HG02943 (cell line): ENCODE results near the gene HECTD4.

Source experiments
- ATAC-seq: cut with Tn5 transposase; IDR thresholded peaks from one replicate; pipeline ENCODE4 v1.9.1; 2021; ENCODE audit warnings: mild to moderate bottlenecking, low read depth, moderate library complexity; ENCODE audit not compliant: unreplicated experiment

HECTD4 gene

DNA sequence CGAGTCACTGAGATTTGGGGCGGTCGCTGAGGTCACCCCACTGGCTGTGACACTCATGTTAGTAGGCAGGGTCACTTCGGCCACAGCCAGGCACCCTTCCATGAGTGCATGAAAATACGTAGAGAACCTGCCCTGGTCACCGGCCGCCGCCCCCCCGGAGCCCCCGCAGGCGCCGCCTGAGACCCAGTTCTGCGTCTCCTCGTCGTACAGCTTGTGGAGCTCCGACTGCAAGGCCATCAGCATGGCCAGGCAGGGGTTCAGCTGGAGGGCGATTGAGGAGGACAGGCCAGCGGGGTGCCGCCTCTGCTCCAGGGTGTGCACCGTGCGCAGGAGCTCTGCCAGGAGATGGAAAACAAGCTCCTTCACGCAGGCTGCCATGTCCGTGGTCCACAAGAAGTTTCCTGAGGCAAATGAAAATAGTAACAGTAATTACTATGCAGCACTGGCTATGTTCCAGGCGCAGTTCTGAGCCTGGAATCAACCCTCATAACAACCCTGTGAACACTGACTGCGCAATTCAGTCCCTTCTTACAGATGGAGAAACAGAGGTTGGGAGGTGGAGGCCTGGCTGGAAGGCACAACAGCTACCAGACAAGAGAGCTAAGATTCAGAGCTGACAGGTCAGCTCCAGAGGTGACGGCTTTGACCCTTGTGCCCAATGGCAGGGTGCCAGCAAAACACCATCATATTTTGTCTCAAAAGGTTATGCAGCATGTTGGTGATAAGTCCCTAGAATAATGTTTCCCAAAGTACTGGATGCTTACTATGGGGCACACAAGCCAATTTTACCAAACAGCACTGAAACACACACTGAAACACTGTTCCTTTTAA, 196.9 kb downstream of the HECTD4 start:
- ATAC-seq, result no peak

DNA sequence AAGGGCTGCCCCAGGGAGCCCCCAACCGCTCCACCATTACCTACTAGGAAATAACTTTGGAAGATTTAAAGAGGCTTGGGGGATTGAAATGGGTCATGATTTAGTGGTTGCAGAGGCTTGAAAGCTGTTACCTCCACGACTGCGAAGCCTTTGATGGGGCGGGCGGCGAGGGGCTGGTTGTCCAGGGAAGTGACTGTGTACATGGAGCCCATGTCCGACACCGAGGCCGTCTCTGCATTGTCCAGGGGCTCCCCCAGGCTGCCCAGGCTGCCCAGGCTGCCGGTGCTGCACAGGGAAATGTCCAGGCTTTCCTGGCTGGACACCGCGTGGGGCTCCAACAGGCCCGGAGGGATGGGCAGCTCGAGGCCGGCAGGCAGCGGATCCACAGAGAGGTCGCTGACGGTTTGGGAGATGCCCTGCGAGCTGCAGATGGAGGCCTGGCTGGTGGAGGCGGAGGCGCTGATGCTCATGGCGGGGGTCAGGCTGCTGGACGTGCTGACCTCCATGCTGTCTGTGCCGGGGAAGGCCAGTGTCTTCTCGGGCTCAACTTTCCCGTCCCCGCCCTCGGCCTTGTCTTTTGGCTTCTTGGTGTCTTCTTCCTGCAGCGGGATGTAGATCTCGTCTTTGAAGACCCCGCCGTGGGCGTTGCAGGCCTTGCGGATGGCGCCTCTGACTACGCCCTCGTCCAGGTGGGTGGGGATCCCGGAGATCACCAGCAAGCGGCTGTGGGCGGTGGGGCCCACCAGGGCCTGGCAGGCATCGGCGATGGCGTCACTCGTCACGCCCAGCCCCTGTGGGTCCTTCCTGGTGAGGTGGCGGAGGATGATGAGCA, 198.0 kb downstream of the HECTD4 start:
- no peak for ATAC-seq

DNA sequence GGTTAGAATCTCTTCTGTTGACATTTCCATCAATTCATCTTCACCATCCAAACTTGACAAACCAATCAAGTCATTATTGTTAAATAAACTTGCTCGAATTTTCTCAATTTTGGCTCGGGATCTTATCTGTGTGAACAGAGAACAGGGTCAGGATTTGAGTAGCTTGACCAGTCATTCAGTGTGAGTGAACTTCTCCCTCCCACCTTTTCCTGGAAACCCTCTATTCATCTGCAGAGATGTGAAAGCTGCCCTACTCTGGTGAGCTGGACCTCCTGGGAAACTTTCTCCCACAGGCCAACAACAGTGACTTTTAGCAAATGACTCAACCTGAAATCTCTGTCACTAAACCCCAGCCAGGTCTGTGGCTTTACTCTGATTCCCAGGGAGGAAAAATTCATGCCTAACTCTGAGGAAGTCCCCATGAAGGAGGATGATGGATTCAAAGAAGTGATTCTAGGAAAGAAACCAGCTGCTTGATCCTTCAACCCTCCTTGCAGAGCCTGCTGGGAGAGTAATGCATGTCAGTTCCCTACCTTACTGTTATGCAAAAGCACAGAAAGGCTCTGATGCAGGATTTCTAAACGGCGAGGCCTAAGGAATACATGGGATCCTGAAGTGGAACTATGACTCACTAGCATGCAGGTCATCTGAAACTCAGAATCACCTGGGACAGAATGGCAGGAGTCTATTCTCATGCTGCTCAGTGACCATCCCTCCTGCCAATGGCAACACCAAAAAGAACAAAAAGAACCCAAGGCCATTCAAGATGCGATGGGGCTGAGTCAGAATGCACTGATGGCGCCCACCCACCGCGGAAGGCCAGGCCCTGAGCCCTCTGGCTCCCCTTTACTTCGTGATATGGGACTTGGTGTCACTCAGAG, 198.8 kb downstream of the HECTD4 start:
- no peak for ATAC-seq

DNA sequence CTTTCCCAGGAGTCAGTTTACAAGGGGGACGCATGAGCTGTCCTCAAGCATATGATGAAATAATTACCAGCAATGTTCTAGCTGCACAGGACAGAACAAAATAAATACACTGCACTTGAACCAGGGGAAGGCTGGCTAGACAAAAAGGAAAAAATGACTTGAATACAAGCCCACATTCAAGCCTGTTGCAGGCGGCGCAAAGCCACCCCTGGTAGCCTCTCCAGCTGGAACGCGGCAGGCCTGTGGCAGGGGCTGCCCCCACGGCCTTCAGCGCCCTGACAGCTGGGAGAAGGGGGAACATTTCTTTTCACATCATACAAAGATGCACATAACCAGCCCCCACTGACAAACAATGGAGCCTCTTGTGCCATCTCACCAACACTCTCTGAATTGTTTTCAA, 199.7 kb downstream of the HECTD4 start:
- no peak for ATAC-seq

DNA sequence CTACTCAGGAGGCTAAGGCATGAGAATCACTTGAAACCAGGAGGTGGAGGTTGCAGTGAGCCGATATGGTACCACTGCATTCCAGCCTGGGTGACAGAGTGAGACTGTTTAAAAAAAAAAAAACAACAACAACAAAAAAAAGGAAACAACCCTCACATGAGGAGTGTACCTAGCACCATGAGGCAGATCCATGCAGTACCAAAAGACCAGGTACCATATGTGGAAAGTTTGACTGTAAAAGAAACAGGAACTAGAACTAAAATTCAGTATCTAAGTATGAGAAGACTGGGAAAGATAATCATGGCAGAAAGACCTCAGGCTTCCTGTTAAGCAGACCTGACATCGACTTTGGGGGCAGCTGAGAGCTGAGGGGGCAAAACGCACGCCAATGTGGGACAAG, 201.8 kb downstream of the HECTD4 start:
- no peak for ATAC-seq

DNA sequence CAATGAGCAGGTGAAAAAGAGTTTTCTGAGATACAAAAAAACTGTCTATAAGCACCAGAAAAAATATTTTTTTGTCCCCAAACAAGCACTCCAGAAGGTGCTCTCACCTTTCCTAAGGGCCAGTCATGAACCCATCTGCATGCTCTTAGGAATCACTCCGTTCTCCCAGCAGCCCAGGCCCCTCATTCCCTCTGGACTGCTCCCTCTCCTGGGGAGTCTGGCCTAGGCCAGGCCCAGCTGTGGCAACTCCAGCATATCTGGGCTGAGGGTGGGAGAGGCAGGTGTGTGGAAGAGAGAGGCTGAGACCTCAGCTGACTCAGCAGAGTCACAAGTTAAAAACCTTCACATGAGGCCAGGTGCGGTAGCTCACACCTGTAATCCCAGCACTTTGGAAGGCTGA, 202.3 kb downstream of the HECTD4 start:
- no peak for ATAC-seq

DNA sequence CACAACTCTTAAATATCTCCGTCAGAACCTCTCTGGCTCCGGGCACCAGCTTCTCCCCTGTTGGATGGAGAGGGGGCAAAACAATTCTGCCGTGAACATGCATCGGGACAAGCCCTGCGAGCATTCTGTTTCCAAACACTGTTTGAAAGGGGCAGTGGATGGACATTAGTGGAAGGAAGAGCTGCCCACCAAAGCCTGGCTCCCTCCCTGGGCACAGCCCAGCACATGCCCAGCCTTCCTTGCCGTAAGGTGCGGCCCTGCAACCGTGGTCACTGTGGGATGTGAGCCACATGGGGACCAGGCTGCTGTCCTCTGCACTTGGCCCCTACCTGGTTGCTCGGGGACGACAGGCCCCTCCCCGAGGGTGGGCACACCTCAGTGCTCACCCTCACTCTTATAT, 202.9 kb downstream of the HECTD4 start:
- no peak for ATAC-seq

DNA sequence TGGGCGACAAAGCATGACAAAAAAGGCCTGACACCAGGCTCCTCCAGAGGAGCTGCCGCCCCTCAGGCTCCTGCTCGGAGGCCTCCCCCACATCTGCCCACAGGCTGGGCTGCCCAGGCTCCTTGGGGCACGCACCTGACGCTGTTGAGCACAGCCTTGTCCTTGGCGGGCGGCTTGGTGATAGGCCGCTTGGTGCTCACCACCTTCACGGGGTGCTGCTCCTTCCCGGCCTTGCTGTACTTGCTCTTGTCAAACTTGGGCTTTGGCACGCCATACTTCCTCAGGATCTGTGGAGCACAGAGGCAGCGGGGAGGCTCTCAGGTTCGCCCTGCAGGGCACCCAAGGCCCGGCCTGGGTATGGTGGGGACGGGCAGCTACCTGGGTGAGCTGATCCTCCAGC, 203.4 kb downstream of the HECTD4 start:
- ATAC-seq, result no peak

DNA sequence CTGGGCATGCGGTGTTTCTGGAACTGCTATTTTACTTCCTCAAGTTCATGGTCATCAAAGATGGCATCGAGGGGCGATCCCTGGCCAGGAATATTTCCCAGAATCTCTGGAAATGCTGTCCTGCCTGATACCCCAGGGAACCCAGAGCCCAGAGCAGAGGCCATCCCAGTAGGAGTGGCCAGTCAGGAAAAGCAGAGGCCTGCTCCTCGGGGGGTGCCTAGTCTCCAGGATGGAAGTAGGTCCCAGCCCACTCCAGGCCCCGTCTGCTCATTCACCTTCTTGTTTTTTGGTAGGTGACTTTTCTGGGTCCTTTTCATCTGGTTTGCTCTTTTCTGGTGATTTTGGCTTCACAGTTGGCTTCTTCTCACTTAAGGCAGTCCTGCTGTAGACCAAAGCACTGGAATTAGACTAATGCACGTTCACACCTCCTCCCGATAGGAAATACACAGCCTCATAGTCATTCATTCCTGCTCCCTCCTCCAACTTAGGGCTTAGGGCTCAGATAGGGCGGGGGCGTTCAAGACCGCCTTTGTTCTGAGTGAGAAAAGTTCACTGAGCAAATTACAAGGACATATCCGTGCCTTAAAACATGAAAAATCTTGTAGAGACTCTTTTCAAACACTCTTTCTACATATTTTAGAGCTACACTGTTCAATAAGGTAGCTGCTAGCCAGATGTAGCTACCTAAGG, 205.8 kb downstream of the HECTD4 start:
- ATAC-seq, result no peak

DNA sequence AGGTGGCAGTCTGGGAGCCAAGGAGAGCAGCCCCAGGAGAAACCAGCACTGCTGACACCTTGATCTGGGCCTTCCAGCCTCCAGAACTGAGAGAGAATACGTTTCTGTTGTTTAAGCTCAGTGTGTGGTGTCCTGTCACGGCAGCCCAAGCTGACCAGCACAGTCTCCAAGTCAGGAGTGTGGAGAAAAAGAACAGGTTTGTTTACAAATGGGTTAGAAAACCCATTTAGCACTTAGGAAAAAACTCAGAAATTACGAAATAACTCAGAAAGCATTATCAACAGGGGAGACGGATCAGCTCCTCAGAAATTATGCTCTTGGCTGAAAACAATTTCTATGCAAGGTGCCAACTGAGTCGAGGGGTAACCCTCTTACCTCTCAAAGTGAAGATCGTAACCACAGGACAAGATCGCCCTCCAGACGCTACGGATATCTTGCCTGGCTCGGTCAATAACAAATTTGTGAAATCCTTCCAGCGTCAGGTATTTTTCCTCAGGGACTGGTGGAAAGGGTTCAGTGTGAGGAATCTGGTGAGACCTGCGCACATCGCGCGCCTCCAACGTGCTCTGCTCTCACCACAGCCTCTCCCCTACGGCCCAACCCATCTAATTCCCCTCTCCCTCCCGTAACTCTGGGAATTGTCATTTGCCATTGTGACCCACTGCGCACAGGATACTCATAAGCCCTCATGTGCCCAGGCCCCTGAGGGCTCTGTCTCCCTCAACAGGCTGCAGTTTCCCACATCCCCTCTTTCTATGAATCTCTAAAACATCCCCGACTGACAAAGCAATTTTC, 206.7 kb downstream of the HECTD4 start:
- ATAC-seq, result no peak

DNA sequence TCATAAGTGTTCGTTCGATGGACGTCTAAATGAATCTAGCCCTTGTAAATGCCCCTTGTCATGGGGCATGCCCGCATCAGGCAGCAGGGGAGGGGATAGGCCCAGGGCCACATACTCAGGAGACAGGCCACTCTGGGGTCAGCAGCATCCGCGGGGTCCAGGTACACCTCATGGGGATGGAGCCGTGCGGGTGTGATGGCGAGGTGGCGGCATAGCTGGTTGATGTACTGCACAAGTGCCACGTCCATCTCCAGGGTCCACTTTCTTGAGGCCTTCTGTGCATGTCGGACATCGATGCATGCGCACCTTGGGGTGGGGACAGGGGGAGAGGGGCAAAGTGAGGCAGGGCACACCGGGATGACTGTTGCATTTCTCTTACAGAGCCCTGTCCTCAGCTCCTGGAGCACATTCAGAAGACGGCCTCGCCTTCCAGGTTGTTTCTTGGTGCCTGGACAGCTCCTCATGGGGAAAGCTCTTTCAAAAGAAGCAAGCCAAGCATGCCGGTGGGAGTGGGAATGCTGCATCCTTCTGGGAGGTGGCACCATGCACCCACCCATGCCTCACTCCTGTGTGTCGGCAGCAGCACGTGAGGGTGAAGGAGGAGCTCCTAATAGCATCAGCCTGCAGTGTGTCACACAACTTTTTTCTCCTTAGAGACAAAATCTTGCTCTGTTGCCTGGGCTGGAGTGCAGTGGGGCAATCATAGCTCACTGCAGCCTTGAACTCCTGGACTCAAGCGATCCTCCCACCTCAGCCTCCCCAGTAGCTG, 209.5 kb downstream of the HECTD4 start:
- no peak for ATAC-seq

DNA sequence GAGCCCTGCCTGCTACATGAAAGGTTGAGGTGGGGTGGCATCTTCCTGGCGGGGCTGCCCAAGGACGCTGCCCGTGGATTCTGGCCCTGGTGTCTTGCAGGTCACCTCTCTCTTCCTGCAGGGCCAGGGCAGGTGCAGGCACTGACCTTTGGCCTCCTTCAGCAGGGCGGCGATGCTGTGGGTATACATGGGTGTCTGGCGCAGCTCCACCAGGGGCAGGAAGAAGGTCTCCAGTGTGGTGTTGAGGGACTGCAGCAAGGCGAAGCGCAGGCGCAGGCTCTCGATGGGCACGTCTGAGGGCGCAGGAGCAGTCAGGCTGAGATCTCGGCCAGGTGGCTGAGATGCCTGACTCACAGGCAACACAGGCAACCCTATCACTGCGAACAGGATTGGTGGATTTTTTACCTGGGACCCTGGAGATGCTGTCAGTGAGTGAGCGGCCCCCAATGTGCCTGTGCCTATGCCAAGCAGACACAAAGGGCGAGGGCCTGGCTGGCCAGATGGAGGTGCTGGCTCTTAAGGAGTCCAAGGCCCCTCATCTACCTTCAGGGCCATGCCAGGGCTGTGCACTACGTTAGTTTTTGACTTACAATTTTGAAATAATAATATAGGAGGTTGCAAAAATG, 211.1 kb downstream of the HECTD4 start:
- ATAC-seq, result no peak

DNA sequence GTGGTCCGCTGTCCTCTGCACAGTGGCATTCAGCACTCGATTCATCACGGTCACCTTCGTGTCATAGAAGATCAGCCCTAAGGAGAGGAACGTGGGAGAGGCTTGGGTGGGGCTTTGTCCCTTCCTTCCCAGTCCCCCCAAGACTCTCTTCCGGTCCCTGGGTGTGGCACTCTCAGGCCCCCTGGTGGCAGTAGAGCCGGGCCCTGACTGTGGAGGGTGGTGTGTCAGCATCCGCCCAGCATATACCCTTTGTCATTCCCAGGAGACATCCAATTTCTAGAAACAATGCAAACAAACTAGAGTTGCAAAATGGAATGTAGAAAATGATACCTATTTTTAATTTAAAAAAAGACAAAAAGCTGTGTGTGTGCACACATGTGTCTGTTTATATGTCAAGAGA, 211.9 kb downstream of the HECTD4 start:
- ATAC-seq, result no peak

DNA sequence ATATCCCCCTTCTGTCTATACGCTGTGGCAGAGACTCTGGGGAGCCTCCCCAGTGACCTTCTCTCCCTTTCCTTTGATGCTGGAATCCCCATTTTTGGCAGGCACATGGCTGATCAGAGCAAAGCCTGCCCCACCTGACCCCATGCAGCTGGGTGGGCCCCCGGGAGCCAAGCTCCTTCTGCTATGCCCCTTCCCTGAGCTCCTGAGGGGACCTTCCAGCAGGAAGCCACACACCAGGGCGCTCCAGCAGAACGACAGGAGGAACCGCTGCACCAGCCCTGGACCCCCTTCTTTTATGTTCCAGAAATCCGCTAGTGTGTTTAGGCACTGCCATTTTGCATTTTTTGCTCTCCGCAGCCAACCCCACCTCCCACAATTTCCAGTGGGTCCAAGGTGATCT, 212.3 kb downstream of the HECTD4 start:
- ATAC-seq, result no peak

DNA sequence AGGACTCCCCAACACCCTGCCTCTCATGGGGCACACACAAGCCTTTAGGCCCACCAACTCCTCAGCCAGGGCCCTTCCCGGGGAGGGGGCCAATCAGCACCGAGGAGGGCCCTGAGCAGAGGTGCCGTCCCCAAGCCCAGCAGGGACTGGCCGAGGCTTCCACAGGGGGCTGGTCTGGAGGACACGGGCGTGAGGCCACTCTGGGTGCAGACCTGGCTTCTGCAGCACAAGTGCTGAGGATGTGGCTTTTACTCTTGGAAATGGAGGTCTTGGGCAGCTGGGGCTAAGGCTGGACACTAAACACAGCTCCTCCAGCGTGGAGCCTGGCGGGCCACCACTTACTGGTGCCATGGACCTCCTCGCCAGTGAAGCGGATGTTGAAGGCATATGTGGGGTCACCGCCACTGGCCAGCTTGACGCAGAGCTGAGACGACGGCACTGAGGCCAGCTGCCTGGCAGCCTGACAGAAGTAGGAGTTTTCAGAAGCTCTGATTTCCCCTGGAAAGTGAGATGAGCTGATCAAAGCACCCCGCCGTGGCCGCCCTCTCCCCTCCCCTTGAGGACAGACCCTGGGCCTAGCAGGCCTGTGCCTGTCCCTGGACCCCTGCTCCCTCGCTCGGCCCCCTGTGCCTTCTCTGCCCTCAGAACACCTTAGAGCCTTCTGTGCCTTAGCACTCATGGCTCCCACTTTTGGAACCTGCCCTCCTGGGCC, 212.9 kb downstream of the HECTD4 start:
- no peak for ATAC-seq

DNA sequence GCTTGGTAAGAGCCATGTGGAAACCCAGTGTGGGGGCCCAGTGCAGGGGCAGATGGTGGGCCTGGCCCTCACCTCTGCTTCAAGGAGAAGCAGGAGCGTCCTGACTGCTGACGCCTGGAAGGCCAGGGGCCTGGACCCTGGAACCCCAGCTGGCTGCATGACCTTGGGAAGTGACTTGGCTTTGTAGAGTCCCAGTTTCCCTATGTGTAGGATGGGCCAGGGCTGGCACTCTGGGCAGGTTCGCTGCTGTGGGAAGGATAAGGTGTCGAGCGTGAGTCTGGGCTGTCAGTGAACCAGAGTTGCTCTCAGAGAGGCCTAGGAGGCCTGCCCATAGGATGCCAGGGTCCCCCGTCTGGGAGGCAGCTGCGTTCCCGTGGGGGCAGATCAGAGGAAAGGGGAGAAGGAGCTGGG, 213.7 kb downstream of the HECTD4 start:
- no peak for ATAC-seq

DNA sequence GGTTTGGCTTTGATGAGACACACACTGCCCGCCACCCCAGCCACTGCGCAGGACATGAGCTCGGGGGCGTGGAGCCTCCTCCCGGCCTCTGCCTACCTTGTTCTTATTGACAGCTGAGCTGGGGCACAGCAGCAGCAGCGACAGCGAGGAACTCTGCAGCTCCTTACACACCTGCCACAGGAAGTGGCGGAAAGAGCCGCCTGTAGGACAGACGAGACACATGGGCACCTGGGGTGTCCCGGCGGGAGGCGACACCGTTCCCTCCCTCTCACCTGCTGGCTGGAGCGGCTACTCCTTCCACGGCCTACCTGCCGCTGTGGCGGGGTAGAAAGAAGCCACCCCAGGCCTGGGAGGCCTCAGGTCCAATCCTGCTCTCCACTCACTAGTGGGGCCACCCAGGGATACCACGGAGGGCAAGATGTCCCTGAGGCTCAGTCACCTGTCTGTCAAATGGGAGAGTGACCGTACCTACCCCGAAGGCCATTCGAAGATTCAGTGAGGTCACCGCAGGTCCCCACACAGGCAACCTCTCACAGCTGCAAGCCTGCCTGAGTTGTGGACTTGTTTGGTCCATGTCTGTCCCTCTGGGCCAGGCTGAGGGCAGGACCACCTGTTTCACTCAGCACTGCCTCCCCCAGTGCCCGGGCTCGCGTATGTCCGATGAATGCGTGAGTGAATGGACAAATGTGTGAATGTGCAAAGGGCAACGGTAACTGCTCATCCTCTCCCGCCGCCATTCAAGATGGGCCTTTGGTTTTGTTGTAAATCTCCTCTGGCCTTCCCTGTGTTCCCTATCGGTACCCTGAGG, 214.3 kb downstream of the HECTD4 start:
- no peak for ATAC-seq
